Measurements from ENCODE around the gene MSN. TPM values are rescaled to one million over a fixed set of nuclear protein-coding genes. Genes with fewer than 3 reads are reported as not detected.

The MSN gene
- polyA plus RNA-seq, 1 donor from 2014 or later = 498 TPM

DNA sequence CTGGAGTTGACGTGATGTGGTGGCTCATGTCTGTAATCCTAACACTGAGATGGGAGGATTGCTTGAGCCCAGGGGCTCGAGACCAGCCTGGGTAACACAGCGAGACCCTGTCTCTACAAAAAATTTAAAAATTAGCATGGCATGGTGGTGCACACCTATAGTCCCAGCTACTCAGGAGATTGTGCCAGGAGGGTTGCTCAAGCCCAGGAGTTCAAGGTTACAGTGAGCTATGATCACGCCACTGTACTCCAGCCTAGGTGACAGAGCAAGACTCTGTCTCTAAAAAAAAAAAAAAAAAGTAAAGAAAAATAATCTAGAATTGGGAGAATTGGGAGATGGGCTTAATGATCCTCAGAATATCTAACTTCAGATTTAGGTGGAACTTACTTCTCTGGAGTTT lies 51.1 kb downstream of the MSN start:
- H3K27me3 Mint-ChIP-seq = peaks cover 2% of the 10 kb centered on the region
- no peaks in the 10 kb centered on the region for H3K9me3 Mint-ChIP-seq
- peaks cover 43 to 72% (median 67%) of the 10 kb centered on the region in 3 donors for H3K4me1 Mint-ChIP-seq
- H3K4me3 Mint-ChIP-seq = no peak overlapping the region
- peak overlapping the region in 1 of 3 donors; percentile 36 for H3K27ac Mint-ChIP-seq
- H3K36me3 Mint-ChIP-seq = peaks cover 4% of the 10 kb centered on the region

DNA sequence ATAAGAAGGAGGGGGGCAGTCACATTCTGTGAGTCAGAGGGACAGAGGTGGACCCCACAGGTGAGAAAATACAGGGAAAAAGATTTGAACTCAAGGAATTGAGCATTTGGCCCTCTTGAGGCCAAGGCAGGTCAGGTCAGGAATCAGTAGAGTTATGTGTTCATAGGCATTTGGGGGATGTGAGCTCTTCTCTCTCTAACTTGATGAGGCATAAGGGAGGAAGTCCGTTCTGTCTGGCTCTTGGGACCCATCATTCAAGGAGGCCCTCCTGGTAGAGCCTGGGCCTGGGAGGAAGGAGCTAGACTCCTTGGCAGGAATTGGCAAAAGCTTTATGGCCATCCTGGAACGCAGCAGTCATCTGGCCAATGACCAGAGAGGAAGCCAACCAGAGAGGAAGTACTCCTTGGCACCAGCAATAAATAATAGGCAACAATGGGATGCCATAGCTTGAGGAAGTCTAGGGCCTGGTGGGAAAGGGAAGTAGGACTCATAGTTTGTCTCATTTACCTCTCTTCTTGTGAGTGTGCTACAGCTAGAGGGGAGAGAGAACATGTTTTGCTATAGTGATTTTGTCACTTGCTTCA lies 53.0 kb downstream of the MSN start:
- H3K27ac Mint-ChIP-seq = peak overlapping the region; percentile 13 to 83 (median 81)
- peaks cover 40 to 69% (median 66%) of the 10 kb centered on the region in 3 donors for H3K4me1 Mint-ChIP-seq
- peaks cover 1 to 7% (median 4%) of the 10 kb centered on the region in 3 donors for H3K9me3 Mint-ChIP-seq
- peaks cover 2% of the 10 kb centered on the region for H3K27me3 Mint-ChIP-seq
- H3K36me3 Mint-ChIP-seq = peaks cover 4% of the 10 kb centered on the region
- H3K4me3 Mint-ChIP-seq = peak overlapping the region in 1 of 4 donors; percentile 4

DNA sequence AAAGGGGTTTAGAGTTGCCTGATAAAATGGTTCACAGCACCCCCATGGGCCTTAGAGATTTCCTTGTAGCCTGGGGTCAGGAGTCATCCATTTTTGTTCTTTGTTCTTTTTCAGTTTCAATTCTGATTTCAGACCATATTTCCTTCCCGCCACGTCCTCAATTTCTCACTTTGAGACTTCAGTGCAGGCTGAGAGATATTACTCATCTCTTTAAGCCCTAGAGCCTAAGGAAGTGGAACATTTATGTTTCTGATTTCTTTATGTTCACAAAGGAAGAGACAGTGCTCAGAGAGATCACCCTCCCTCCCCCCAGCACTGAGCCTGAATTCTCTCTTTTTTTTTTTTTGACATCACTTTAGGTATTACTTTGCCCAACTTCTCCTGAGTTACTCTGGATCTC lies 56.3 kb downstream of the MSN start:
- Mint-ChIP-seq H3K4me1 (peaks cover 45 to 73% (median 50%) of the 10 kb centered on the region in 3 donors), H3K4me3 (peak overlapping the region; percentile 21 to 63 (median 44)), H3K9me3 (peaks cover 1 to 7% (median 4%) of the 10 kb centered on the region in 3 donors), H3K27me3 (peaks cover 2% of the 10 kb centered on the region), H3K27ac (peak overlapping the region; percentile 49 to 89 (median 84)), H3K36me3 (peaks cover 6% of the 10 kb centered on the region)

DNA sequence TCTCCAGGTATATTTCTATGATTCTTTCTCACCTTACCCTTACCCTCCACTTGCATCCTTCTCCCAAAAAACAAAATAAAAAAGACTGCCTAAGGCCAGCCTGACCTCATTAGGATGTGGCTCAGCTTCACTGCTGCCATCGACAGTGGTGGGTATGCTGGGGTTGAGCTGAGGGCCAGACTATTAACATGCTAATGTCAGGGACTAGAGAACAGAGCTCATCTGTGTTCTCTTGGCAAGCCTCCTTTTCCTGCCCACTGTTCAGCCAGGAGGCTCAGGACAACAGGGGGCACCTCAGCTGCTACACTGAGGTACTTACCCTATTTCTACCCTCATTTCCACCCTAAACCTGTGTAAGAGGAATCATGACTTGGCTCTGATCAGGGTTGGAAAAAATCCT lies 59.3 kb downstream of the MSN start:
- Mint-ChIP-seq H3K27me3 (no peaks in the 10 kb centered on the region), H3K4me3 (peak overlapping the region in 1 of 4 donors; percentile 59), H3K4me1 (peaks cover 25 to 51% (median 40%) of the 10 kb centered on the region in 3 donors), H3K9me3 (peaks cover 1 to 7% (median 4%) of the 10 kb centered on the region in 3 donors), H3K36me3 (peaks cover 4% of the 10 kb centered on the region), H3K27ac (peak overlapping the region in 2 of 3 donors; percentile 46 to 55)

DNA sequence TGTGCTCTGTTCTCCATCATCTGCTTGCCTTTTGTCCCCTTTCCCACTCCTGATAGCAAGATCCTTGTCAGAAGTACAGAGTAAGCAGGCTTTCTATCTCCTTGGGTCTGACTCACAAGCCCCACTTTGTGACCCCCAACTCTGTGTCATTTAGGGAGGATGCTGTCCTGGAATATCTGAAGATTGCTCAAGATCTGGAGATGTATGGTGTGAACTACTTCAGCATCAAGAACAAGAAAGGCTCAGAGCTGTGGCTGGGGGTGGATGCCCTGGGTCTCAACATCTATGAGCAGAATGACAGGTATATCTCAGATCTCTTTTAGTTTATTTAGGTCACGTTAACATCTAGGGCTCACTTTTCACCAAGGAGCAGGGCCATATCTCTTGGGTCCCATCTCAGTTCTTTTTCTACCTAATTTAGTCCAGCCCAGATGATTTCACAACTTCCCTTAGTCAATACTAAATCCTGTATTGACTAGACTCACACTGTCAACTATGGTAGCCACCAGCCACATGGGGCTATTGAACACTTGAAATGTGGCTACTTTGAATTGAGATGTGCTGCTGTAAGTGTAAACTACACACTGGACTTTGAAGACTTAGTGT lies 64.3 kb downstream of the MSN start:
- Mint-ChIP-seq H3K27ac (no peak overlapping the region), H3K9me3 (no peaks in the 10 kb centered on the region), H3K4me1 (peaks cover 0 to 21% (median 14%) of the 10 kb centered on the region in 3 donors), H3K4me3 (no peak overlapping the region), H3K36me3 (peaks cover 12% of the 10 kb centered on the region), H3K27me3 (no peaks in the 10 kb centered on the region)

DNA sequence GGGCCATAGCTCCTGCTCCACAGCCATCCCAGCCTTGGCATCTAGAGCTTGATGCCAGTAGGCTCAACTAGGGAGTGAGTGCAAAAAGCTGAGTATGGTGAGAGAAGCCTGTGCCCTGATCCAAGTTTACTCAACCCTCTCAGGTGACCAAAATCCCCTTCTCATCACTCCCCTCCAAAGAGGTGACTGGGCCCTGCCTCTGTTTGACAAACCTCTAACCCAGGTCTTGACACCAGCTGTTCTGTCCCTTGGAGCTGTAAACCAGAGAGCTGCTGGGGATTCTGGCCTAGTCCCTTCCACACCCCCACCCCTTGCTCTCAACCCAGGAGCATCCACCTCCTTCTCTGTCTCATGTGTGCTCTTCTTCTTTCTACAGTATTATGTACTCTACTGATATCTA lies 73.5 kb downstream of the MSN start:
- peaks cover 0 to 1% (median 0%) of the 10 kb centered on the region in 3 donors for H3K9me3 Mint-ChIP-seq
- H3K36me3 Mint-ChIP-seq = peaks cover 10% of the 10 kb centered on the region
- H3K27ac Mint-ChIP-seq = peak overlapping the region; percentile 30 to 84 (median 53)
- H3K4me1 Mint-ChIP-seq = peaks cover 9 to 13% (median 13%) of the 10 kb centered on the region in 3 donors
- peaks cover 1% of the 10 kb centered on the region for H3K27me3 Mint-ChIP-seq
- H3K4me3 Mint-ChIP-seq = no peak overlapping the region

DNA sequence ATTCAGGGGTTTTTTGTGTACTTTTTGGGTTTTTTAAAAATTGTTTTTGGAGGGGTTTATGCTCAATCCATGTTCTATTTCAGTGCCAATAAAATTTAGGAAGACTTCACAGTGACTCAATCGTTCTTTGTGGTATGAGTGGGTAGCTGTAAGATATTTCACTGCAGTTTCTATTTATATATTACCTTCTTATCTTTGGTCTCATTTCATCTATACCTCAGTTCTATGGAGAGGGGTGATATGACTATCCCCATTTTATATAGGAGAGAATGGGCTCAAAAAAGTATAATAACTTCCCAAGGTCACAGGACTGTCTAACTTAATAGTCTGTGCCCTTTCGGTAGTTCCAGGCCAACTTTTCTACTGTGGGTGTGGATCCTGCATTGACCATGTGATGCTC lies 74.4 kb downstream of the MSN start:
- Mint-ChIP-seq H3K36me3 (peaks cover 7% of the 10 kb centered on the region), H3K4me1 (peaks cover 14 to 18% (median 14%) of the 10 kb centered on the region in 3 donors)

DNA sequence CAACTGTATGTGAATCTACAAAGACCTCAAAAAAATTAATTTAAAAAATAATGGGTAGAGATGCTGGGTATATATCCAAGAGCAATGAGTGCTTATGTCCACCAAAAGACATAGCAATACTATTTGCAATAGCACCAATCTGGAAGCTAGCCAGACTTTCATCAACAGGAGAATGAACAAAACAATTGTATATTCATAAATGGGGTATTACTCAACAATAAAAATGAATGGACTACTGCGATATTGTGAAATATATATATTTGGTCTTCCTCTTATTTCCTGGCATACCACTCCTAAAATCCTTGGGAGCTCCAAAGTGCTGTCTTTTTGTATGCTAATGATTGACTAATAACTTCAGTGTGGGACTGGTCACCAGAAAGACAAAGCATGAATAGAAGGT lies 77.5 kb downstream of the MSN start:
- H3K9me3 Mint-ChIP-seq = no peaks in the 10 kb centered on the region
- H3K27ac Mint-ChIP-seq = peak overlapping the region in 1 of 3 donors; percentile 20
- no peak overlapping the region for H3K4me3 Mint-ChIP-seq
- H3K4me1 Mint-ChIP-seq = peaks cover 15 to 27% (median 22%) of the 10 kb centered on the region in 3 donors
- no peaks in the 10 kb centered on the region for H3K27me3 Mint-ChIP-seq
- peaks cover 7% of the 10 kb centered on the region for H3K36me3 Mint-ChIP-seq

More for the DNA sequence above, 74.4 kb downstream of the MSN start:
- Mint-ChIP-seq H3K27me3 (peaks cover 1% of the 10 kb centered on the region), H3K9me3 (peaks cover 0 to 1% (median 0%) of the 10 kb centered on the region in 3 donors), H3K27ac (peak overlapping the region in 1 of 3 donors; percentile 84), H3K4me3 (no peak overlapping the region)

DNA sequence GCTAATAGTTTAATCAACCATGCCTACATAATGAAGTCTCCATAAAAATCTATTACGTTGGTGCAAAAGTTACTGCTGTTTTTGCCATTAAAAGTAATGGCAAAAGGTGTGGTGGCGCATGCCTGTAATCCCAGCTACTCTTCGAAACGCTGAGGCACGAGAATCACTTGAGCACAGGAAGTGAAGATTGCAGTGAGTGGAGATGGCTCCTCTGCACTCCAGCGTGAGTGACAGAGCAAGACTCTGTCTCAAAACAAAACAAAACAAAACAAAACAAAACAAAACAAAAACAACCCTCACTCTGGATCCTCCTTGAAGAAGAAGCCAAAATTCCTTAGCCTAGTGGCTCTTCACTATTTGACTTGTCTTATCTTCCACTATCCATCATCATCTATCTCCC lies 78.0 kb downstream of the MSN start:
- H3K36me3 Mint-ChIP-seq = peaks cover 7% of the 10 kb centered on the region
- no peaks in the 10 kb centered on the region for H3K9me3 Mint-ChIP-seq
- no peak overlapping the region for H3K27ac Mint-ChIP-seq
- no peaks in the 10 kb centered on the region for H3K27me3 Mint-ChIP-seq
- peaks cover 15 to 27% (median 22%) of the 10 kb centered on the region in 3 donors for H3K4me1 Mint-ChIP-seq
- H3K4me3 Mint-ChIP-seq = peak overlapping the region in 1 of 4 donors; percentile 1

DNA sequence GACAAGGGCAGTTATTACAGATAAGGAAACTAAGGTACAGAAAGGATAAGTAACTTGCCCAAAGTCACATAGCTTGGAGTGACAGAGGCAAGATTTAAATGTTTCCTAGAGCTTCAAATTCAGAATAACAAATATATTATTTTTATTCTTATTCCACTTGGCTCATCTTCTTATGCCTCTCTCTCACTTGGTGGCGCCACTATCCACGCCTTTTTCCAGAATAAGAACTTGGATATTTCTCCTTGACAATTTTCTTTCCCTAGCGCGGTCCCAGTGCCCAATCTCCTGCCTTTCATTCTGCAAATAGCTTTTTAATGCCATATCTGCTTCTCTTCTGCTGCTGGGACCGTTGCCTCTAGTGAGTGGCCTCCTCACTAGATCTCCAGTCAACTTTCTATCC lies 78.5 kb downstream of the MSN start:
- Mint-ChIP-seq H3K4me1 (peaks cover 20 to 32% (median 28%) of the 10 kb centered on the region in 3 donors), H3K4me3 (peak overlapping the region in 1 of 4 donors; percentile 1), H3K27me3 (no peaks in the 10 kb centered on the region), H3K9me3 (no peaks in the 10 kb centered on the region), H3K27ac (no peak overlapping the region), H3K36me3 (peaks cover 6% of the 10 kb centered on the region)

DNA sequence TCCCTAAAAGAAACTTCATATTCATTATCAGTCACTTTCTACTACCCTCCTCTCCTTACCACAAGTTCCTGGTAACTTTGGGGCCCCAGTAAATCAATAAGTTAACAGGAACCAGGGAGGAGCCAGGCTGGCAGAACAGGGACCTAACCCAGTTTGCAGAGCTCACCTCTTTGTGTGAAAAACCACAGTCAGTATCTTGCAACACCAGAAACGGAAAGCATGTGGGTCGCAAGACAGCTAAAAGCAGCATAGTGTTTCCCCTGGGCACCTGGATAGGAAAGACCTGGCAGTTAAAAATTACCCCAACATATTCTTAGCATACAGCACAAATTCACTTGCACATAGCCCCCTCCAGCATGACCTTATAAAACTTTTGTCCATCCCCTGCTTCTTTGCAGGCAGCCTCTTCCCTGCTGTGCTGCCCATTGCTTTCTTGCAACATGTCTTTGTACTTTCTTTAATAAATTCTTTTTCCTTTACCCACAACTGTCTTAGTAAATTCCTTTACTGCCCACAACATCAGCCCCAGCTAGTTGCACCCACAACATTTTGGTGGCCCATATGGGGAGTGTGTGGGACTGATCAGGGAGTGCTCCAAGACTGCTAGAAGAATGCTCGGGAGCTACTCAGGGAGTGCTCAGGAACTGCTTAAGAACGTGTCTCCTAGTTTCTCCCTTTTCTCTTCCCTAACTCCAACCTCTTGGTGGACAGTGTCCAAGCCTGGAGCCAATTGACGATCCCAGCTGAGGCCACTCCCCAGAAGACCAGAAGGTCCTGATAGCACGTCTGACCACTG lies 83.4 kb downstream of the MSN start:
- Mint-ChIP-seq H3K4me3 (peak overlapping the region in 2 of 4 donors; percentile 59 to 85), H3K4me1 (peaks cover 20 to 36% (median 30%) of the 10 kb centered on the region in 3 donors), H3K27ac (peak overlapping the region in 1 of 3 donors; percentile 24)

DNA sequence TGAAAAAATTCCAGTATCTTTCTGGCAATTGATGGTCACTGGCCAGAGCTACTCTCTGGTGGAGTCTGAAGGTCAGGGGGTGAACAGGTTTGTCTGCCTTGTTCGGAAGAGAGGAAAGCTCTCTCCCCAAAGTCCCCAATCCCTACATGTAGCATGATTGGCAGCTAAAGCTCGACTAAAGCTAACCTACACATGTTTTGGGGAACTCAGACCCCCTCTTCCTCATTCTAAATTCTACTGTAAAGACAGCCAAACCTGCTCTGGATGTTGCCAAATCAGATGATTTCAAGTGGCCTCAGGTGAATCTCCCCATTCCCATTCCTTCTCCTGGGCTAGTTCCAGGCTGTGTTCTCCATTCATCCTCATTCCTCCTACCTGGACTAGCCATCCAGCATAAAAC lies 84.1 kb downstream of the MSN start:
- Mint-ChIP-seq H3K27ac (no peak overlapping the region), H3K36me3 (no peaks in the 10 kb centered on the region), H3K4me3 (peak overlapping the region in 2 of 4 donors; percentile 52 to 69), H3K27me3 (no peaks in the 10 kb centered on the region), H3K4me1 (peaks cover 16 to 32% (median 24%) of the 10 kb centered on the region in 3 donors), H3K9me3 (peaks cover 2 to 8% (median 2%) of the 10 kb centered on the region in 3 donors)

More for the DNA sequence above, 83.4 kb downstream of the MSN start:
- Mint-ChIP-seq H3K36me3 (no peaks in the 10 kb centered on the region), H3K9me3 (peaks cover 2 to 8% (median 2%) of the 10 kb centered on the region in 3 donors), H3K27me3 (no peaks in the 10 kb centered on the region)

DNA sequence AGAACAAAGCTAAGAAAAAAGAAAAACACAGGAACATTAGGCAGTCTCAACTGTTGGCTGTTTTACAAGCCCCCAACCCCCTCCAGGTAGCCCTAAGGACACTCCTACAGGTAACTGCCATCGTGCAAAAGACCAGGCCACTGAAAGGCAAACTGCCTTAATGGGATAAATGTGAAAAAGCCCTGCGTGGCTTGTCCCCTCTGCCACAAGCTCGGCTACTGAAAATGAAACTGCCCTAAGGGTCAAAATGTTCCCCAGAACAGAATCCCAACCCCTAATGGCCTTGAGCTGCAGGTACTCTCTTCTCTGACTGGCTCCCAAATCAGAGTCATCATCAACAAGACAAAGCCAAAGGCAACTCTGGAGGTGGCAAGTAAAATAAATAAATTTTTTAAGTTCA lies 84.8 kb downstream of the MSN start:
- Mint-ChIP-seq H3K27ac (no peak overlapping the region), H3K4me3 (peak overlapping the region in 2 of 4 donors; percentile 36 to 69), H3K9me3 (peaks cover 2 to 8% (median 2%) of the 10 kb centered on the region in 3 donors), H3K36me3 (no peaks in the 10 kb centered on the region), H3K27me3 (no peaks in the 10 kb centered on the region), H3K4me1 (peaks cover 15 to 29% (median 25%) of the 10 kb centered on the region in 3 donors)

DNA sequence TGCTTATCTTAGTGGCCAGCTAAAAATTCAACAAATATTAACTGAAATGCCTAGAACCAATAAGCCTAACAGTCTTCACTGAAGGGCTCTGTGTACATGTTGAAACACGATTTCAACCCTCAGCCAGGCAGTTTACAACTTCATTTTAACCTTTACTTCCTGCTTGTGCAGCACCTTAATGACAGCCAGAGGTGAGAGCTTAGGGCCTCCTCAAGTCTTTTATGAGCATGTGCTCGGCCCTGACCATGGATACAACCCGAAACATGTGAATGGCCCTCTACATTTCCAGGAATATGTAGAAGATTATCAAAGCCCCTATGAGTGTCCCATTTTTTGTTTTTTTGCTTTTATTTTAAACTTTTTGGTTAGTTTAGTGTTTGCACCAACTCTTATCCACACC lies 88.3 kb downstream of the MSN start:
- no peak overlapping the region for H3K27ac Mint-ChIP-seq
- peaks cover 2 to 8% (median 2%) of the 10 kb centered on the region in 3 donors for H3K9me3 Mint-ChIP-seq
- H3K36me3 Mint-ChIP-seq = peaks cover 3% of the 10 kb centered on the region
- H3K4me3 Mint-ChIP-seq = no peak overlapping the region
- H3K27me3 Mint-ChIP-seq = no peaks in the 10 kb centered on the region
- peaks cover 14 to 17% (median 16%) of the 10 kb centered on the region in 3 donors for H3K4me1 Mint-ChIP-seq

DNA sequence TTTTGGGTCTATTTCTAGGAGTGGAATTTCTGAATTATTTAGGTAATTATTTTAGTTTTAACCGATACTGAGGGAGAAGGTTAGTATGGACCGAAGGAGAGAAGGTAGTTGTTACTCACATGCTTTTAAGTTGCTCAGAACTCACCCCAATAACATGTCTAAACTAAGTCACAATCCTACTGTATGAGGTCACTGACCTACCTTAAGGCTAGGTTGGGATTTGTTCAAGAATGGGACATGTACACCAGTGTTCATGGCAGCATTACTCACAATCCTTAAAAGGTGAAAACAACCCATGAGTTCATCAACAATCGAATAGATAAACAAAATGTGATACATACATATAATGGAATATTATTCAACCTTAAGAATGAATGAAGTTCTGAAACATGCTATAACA lies 90.5 kb downstream of the MSN start:
- H3K27ac Mint-ChIP-seq = no peak overlapping the region
- H3K27me3 Mint-ChIP-seq = no peaks in the 10 kb centered on the region
- H3K4me1 Mint-ChIP-seq = peaks cover under 1 to 4% (median 2%) of the 10 kb centered on the region in 3 donors
- peaks cover 3% of the 10 kb centered on the region for H3K36me3 Mint-ChIP-seq
- peaks cover 2 to 8% (median 2%) of the 10 kb centered on the region in 3 donors for H3K9me3 Mint-ChIP-seq
- H3K4me3 Mint-ChIP-seq = no peak overlapping the region
